ENCODE measurements around the gene AFG1L.

AFG1L gene

DNA sequence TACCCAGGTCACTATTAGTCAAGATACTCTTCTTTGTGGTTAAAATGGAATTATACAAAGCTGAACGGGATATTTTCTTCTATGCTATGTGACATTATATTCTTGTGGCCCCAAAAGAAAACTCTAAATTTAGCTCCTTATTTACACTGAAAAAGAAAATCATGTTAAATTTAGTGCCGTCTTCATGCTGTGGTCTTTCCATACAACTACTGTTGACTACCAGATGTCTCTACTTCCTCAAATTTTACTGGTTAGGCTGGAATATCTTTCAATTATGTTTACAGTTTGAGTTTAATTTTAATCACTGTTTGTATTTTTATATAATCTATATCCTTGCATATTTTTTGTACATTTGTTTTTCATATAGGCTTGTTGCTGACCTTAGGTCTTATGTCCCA is 170.2 kb downstream of the AFG1L start:
- DNase-seq, result no peak

GRCh38 chr6:108468346-108468745 is 173.5 kb downstream of the AFG1L start:
- no peak for DNase-seq

DNA sequence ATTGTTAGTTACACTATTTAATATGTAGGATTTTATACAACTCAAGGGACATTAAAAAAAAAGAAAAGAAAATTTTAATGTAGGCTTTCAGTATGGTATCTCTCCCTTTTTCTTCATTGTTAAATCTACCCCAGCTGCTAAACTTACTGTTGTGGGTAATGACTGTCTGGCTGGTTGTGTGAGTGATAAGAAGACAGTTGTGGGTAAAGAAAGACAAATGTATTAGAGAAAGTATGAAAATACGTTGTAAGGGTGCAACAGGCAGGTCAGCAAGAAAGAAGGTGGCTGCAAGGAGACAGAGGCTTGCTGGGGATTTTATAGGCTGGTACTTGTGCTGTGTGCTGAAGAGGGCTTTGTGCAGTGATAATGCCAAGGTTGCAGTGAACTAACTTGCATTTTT is 174.5 kb downstream of the AFG1L start:
- no peak for DNase-seq

GRCh38 chr6:108473197-108473596 is 178.3 kb downstream of the AFG1L start:
- no peak for DNase-seq

DNA sequence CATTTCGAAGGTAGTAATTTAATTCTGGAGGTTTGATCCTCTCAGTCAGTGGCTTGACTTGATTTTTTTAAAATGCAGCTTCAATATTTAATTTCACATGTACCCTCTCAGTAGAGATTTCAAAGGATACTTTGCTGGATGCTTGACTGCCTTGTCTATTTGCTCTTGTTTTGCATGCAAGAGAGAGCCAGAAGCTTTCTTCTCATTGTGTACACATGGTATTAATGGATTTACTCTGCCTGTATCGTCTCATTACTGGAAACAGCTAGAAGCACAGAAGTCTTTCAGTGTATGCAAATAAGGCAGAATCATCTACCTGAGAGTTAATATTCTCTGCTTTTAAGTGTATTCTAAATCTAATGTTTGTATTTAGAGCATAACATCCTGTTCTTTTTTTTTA is 181.5 kb downstream of the AFG1L start:
- no peak for DNase-seq

GRCh38 chr6:108476847-108477430 is 182.1 kb downstream of the AFG1L start:
- no peak for DNase-seq

- DNase-seq, result no peak
These were observed 187.7 kb downstream of the AFG1L start for GRCh38 chr6:108482559-108482958.

DNA sequence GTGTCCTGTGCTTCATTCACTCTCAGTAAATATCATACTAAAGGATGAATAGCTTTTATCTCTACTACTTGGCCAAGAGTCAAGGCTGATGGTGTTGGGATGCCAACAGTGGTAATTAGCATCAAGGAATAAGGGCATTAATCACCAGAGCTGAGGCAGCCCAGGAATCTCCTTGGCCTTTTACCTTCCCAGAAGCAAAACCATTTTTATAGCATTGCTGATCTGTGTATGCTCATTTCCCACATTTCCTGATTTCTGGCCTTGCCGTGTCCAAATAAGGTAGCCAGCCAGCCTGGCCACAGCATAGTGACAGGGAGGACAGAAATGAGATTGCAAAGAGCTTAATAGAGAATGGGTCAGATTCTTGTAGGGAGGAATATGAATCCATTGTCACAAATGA is 189.2 kb downstream of the AFG1L start:
- no peak for DNase-seq

DNA sequence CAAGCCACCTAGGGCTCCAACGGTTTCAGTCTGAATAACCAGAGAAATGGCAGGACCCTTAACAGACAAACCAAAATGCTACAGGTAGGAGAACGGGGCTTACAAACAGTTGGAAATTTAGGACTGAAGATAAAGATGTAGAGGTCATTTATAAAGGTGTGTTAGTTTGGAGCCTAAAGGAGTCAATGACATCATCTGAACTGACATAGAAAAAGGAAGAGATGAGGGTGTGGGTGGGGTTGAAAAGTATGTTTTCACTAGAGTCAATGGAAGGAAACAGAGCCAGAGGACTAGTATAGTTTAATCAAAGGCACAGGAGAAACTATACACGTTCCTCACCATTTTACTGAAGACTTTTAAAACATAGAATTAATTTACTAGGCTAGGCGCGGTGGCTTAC is 194.8 kb downstream of the AFG1L start:
- DNase-seq, result no peak

- no peak for DNase-seq
These were observed 197.4 kb downstream of the AFG1L start for GRCh38 chr6:108492131-108492766.

GRCh38 chr6:108494434-108494833 is 199.6 kb downstream of the AFG1L start:
- no peak for DNase-seq

GRCh38 chr6:108497883-108498282 is 203.0 kb downstream of the AFG1L start:
- DNase-seq, result no peak

DNA sequence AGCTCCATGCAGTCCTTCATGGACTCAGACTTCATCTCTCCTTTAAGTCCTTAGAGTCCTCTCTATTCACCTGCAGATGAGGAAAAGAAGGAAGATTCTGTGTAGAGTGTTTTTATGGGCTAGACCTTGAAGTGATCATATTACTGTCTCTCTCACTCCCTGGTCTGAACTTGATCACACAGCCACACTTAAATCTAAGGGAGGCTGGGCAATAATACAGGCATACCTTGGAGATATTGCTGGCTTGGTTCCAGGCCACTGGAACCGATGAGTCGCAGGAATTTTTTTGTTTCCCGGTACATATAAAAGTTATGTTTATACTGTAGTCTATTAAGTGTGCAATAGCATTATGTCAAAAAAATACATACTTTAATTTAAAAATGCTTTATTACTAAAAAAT is 206.7 kb downstream of the AFG1L start:
- DNase-seq, result no peak

DNA sequence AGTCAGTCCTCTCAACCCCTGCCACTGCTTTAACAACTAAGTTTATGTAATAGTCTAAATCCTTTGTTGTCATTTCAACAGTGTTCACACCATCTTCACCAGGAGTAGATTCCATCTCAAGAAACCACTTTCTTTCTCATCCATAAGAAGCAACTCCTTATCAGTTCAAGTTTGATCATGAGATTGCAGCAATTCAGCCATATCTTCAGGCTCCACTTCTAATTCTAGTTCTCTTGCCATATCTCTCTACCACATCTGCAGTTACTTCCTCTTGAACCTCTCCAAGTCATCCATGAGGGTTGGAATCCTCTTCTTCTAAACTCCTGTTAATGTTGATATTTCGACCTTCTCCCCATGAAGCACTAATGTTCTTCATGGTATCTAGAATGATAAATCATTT is 208.0 kb downstream of the AFG1L start:
- no peak for DNase-seq

DNA sequence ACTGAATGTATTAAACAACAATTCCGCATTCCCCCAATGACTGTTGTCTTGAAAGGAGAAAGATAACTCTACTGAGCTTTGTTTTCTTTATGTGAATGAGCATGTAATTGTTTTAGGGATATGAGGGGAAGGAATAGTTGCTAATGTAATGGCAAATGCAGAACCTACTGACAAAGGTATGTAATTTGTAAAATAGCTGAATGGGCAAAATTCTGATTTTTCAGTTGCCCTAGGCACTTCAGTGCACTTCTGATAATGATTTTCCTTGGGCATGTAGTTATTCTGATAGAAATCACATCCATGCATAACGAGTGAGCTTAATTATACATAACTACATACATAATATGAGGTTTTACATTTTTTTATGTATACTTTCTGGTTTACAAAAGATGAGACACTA is 212.5 kb downstream of the AFG1L start:
- DNase-seq, result no peak

GRCh38 chr6:108510461-108511319 is 215.8 kb downstream of the AFG1L start:
- no peak for DNase-seq

- no peak for DNase-seq
These were observed 224.1 kb downstream of the AFG1L start for GRCh38 chr6:108518714-108519576.

GRCh38 chr6:108521616-108522107 is 226.8 kb downstream of the AFG1L start:
- no peak for DNase-seq

GRCh38 chr6:108523697-108524096 is 228.8 kb downstream of the AFG1L start:
- DNase-seq, result no peak

DNA sequence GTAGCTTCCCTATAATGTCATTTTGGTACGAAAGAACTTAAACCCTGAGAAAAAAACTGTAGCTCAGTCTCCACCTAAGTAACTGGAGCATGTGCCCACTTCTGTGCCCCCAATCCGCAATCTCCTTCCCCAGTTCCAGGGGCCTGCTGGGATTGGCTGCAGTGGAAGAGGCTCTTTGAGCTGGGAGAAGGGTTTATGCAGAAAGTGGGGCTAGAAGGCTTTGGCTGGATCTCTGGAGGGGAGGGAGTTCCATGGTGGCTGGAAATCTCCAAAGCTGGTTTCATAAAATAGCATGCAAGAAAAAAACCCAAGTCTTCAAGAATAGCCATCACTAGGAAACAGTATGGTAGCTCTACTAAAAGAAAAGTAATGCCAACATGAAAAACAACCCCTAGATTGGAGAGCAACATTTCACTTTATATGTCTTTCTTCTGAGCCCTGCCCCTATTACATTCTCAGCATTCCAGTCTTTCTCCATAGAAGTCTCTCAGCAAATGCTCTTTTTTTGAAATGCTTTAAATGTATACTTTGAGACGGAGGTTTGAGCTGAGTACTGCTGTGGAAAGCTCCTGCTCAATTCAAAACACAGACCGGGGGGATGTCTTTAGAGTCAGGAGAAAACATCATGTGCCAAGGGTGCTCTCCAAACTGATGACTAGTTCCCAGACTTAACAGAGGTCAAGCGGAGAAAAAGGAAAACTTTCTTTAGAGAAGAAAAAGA is 229.8 kb downstream of the AFG1L start:
- no peak for DNase-seq

- no peak for DNase-seq
These were observed 231.9 kb downstream of the AFG1L start for GRCh38 chr6:108526739-108527174.

- no peak for DNase-seq
These were observed 234.0 kb downstream of the AFG1L start for GRCh38 chr6:108528878-108529277.

All from stimulated activated CD4-positive, alpha-beta T cell treated with anti-CD3 and anti-CD28 coated beads, Interleukin-4, amount 100 ng/mL, for 1 hour (primary cell).